ENCODE results near the gene NCKAP5.

- TF ChIP-seq, protein P1, sequence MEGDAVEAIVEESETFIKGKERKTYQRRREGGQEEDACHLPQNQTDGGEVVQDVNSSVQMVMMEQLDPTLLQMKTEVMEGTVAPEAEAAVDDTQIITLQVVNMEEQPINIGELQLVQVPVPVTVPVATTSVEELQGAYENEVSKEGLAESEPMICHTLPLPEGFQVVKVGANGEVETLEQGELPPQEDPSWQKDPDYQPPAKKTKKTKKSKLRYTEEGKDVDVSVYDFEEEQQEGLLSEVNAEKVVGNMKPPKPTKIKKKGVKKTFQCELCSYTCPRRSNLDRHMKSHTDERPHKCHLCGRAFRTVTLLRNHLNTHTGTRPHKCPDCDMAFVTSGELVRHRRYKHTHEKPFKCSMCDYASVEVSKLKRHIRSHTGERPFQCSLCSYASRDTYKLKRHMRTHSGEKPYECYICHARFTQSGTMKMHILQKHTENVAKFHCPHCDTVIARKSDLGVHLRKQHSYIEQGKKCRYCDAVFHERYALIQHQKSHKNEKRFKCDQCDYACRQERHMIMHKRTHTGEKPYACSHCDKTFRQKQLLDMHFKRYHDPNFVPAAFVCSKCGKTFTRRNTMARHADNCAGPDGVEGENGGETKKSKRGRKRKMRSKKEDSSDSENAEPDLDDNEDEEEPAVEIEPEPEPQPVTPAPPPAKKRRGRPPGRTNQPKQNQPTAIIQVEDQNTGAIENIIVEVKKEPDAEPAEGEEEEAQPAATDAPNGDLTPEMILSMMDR (conservative IDR thresholded peaks at IDR 0.05), result no peak
- no peak for TF ChIP-seq EZH2 (IDR thresholded peaks at IDR 0.05; ENCODE audit: low read depth)
Observed at GRCh38 chr2:132883430-132883829, 684.8 kb downstream of the NCKAP5 start.
